A549 (cell line): ENCODE data around the gene H2BK1. TPM values are rescaled to one million over a fixed set of nuclear protein-coding genes. Genes with fewer than 3 reads are reported as not detected.

ENCODE experiments used
- ATAC-seq, 2 experiments: fragments of 200-7000 bp in 1 of 2; fragments of >200 bp in 1 of 2; cut with Nextera tagmentation in 1 of 2; cut with Tn5 transposase in 1 of 2; 3 replicates each; pipeline versions ENCODE4 v1.8.0 to v1.9.1; 2018 to 2020; ENCODE audit warnings: mild to moderate bottlenecking in 1 of 2, moderate library complexity in 1 of 2
- CTCF ChIA-PET: fragments of 300-600 bp; sonication (Branson Sonifier 250); formaldehyde crosslinking; extraction: SDS; loops from one replicate; lab custom pipeline; 2021; ENCODE audit warnings: antibody characterized with exemption, inconsistent platforms; lab: Yijun Ruan, JAX
- POLR2A ChIA-PET: fragments of 350-600 bp; formaldehyde crosslinking; extraction: SDS; loops from one replicate; lab custom pipeline; 2021; ENCODE audit warnings: antibody characterized with exemption, inconsistent platforms; lab: Yijun Ruan, JAX
- DNase-seq, 2 experiments: peaks; one replicate each; pipeline versions ENCODE4 v3.0.0 to v3.0.0-alpha.2; 2011 to 2016; ENCODE audit warnings: low read depth in 1 of 2, low spot score in 1 of 2
- FAIRE-seq: peaks from 2 replicates; lab custom pipeline; 2011; peaks lifted over from hg19 to GRCh38; lab: Jason Lieb, UNC
- H3K27ac ChIP-seq, 2 experiments: fragments of >200 bp; sonication (Bioruptor Twin); formaldehyde crosslinking; 3 replicates each; pipeline ENCODE4 v1.5.1; 2016 to 2017
- H3K4me1 ChIP-seq: fragments of >200 bp; sonication (Bioruptor Twin); formaldehyde crosslinking; 3 replicates; pipeline ENCODE4 v1.6.1; 2016
- H3K4me2 ChIP-seq: fragments of >200 bp; sonication (Bioruptor Twin); formaldehyde crosslinking; 3 replicates; pipeline ENCODE4 v1.6.1; 2016
- H3K4me3 ChIP-seq: fragments of >200 bp; sonication (Bioruptor Twin); formaldehyde crosslinking; 3 replicates; pipeline ENCODE4 v1.5.1; 2016
- H3K9me3 ChIP-seq: fragments of >200 bp; sonication (Bioruptor Twin); formaldehyde crosslinking; 3 replicates; pipeline ENCODE4 v1.6.1; 2016
- BCL3 ChIP-seq: fragments of >200 bp; sonication (Bioruptor Twin); formaldehyde crosslinking; IDR thresholded peaks from 3 replicates; pipeline ENCODE4 v1.6.1; 2016
- CHD4 ChIP-seq: fragments of 200-600 bp; sonication (generic); IDR thresholded peaks from 2 replicates; pipeline ENCODE4 v1.6.1; 2016; ENCODE audit warnings: antibody characterized with exemption, mild to moderate bottlenecking, borderline replicate concordance
- EHMT2 ChIP-seq: fragments of 200-600 bp; sonication (generic); IDR thresholded peaks from 2 replicates; pipeline ENCODE4 v1.6.1; 2016; ENCODE audit warnings: antibody characterized with exemption, low read depth, mild to moderate bottlenecking, moderate library complexity
- ELK1 ChIP-seq: fragments of 150-350 bp; IDR thresholded peaks from 2 replicates; pipeline ENCODE4 v1.6.1; 2014; ENCODE audit warnings: low read depth, mild to moderate bottlenecking, low read length
- EP300 ChIP-seq, 2 experiments: fragments of >200 bp; sonication (Bioruptor Twin); formaldehyde crosslinking; IDR thresholded peaks; 2 replicates in 1 of 2; 3 replicates in 1 of 2; pipeline ENCODE4 v1.6.1; 2016 to 2017
- FOSB ChIP-seq: fragments of 250-450 bp; sonication (Bioruptor Pico); IDR thresholded peaks from 2 replicates; pipeline ENCODE4 v1.5.0; 2020; ENCODE audit warnings: mild to moderate bottlenecking, moderate library complexity
- HDAC2 ChIP-seq: fragments of 200-600 bp; sonication (generic); IDR thresholded peaks from 2 replicates; pipeline ENCODE4 v1.6.1; 2016
- HES2 ChIP-seq: fragments of >200 bp; sonication (Bioruptor Twin); formaldehyde crosslinking; IDR thresholded peaks from 2 replicates; pipeline ENCODE4 v1.6.1; 2016
- JUN ChIP-seq, 2 experiments: fragments of >200 bp; sonication (Bioruptor Twin); formaldehyde crosslinking; IDR thresholded peaks; 2 replicates in 1 of 2; 3 replicates in 1 of 2; pipeline ENCODE4 v1.6.1; 2016 to 2017
- MAX ChIP-seq: IDR thresholded peaks from 2 replicates; pipeline ENCODE4 v1.6.1; 2012
- NPAS2 ChIP-seq: fragments of 250-450 bp; sonication (Bioruptor Pico); IDR thresholded peaks from 2 replicates; pipeline ENCODE4 v1.8.0; 2022; ENCODE audit warnings: mild to moderate bottlenecking, moderate library complexity, borderline replicate concordance
- NR3C1 ChIP-seq: fragments of >200 bp; sonication (Bioruptor Twin); formaldehyde crosslinking; IDR thresholded peaks from 3 replicates; pipeline ENCODE4 v1.6.1; 2017
- PBX3 ChIP-seq: IDR thresholded peaks from 2 replicates; pipeline ENCODE4 v1.6.1; 2012
- PHF8 ChIP-seq: fragments of 200-600 bp; sonication (generic); IDR thresholded peaks from 2 replicates; pipeline ENCODE4 v1.6.1; 2016; ENCODE audit warnings: low read depth, mild to moderate bottlenecking, antibody characterized with exemption, moderate library complexity, borderline replicate concordance
- POLR2A ChIP-seq: IDR thresholded peaks from 2 replicates; pipeline ENCODE4 v1.6.1; 2012; ENCODE audit warnings: mild to moderate bottlenecking, low read length
- POLR2AphosphoS2 ChIP-seq: conservative IDR thresholded peaks from 2 replicates; pipeline ENCODE4 v1.6.1; 2012; ENCODE audit warnings: low read length, improper control_type of control experiment, inconsistent platforms
- RARB ChIP-seq: fragments of 250-450 bp; sonication (Bioruptor Pico); IDR thresholded peaks from 2 replicates; pipeline ENCODE4 v1.8.0; 2021; ENCODE audit warnings: mild to moderate bottlenecking, moderate library complexity
- RNF2 ChIP-seq: fragments of 200-600 bp; sonication (generic); IDR thresholded peaks from 2 replicates; pipeline ENCODE4 v1.6.1; 2016; ENCODE audit warnings: low read depth, mild to moderate bottlenecking, antibody characterized with exemption, moderate library complexity, borderline replicate concordance
- TP53 ChIP-seq: fragments of 250-450 bp; sonication (Bioruptor Pico); IDR thresholded peaks from 2 replicates; pipeline ENCODE4 v1.5.0; 2021; ENCODE audit warnings: mild to moderate bottlenecking, moderate library complexity
- WGBS: methylation state at CpG from one replicate; pipeline ENCODE4 v1.1.6; 2017; ENCODE audit errors: missing lambda C conversion rate; 5-methylcytosine and 5-hydroxymethylcytosine counted together
- polyA plus RNA-seq, 4 experiments: library from polyadenylated mRNA; depleted of rRNA in 3 of 4; stranded (reverse); fragments of >200 nt; fragmentation: RNase III in 1 of 4; extraction: RNeasy Plus Mini Kit Qiagen cat#74134 plus additional on column Dnase treatment in 1 of 4; gene quantifications; 2 replicates in 3 of 4; 3 replicates in 1 of 4; pipeline ENCODE4 v1.2.3, GENCODE V29; 2011 to 2017

H2BK1 gene
- polyA plus RNA-seq, 2 of the 4 experiments (the other 2 are of a cell fraction): not detected

GRCh38 chr7:151251689-151252560, 41.6 kb upstream of the H2BK1 start:
- Histone ChIP-seq H3K4me1 (peaks cover 35% of the 10 kb centered on the region), H3K27ac (peak overlapping the region; percentile 87 to 94)
- DNase-seq (peak; percentile 67 to 84), FAIRE-seq (no peak)
- CTCF ChIA-PET: interaction anchor here (1.1 to 8.3 kb wide), 7 partner anchors 8 to 63 kb away, joined by 3 to 60 read pairs (median 6); no protein-coding TSS in a partner anchor
- TF ChIP-seq TP53 (CRISPR knock-in tag): no peak
- peak in 1 of 2 experiments; percentile 58; a peak in 3 of 5 replicates for TF ChIP-seq JUN (IDR thresholded peaks at IDR 0.05)
- TF ChIP-seq NPAS2 (CRISPR knock-in tag): no peak
- peak; percentile 50; the same call in 1 of the 2 replicates for TF ChIP-seq PHF8
- no peak for TF ChIP-seq ELK1
- TF ChIP-seq CHD4: no peak
- TF ChIP-seq BCL3: peak; percentile 11; the same call in 1 of the 3 replicates
- no peak for TF ChIP-seq NR3C1
- TF ChIP-seq RNF2: peak; percentile 39; the same call in 1 of the 2 replicates
- no peak for TF ChIP-seq PBX3
- TF ChIP-seq RARB (CRISPR knock-in tag): no peak
- peak; percentile 60 for TF ChIP-seq POLR2A
- peak; percentile 43; the same call in 1 of the 2 replicates for TF ChIP-seq MAX
- no peak for TF ChIP-seq HDAC2
- TF ChIP-seq EP300 (IDR thresholded peaks at IDR 0.05): no peak
- TF ChIP-seq, all 56 proteins: peak for 6
- peak overlapping the region; percentile 88 for H3K4me2 ChIP-seq
- POLR2A ChIA-PET: interaction anchor here (0.6 to 1.1 kb wide), 5 partner anchors 9 to 36 kb away, joined by 3 to 5 read pairs (median 5); partner anchors contain the start of genes ABCF2 and CHPF2
- no peaks in the 10 kb centered on the region for H3K9me3 ChIP-seq
- H3K4me3 ChIP-seq: peak overlapping the region; percentile 51
- peak; percentile 36 to 48 for ATAC-seq
- 25% methylated on average over 19 of the region's 79 CpGs for WGBS

GRCh38 chr7:151251328-151251688, 41.0 kb upstream of the H2BK1 start:
- WGBS: 27% methylated on average over 17 of the region's 19 CpGs
- FAIRE-seq (no peak), ATAC-seq (0 out of 6 replicates have a peak, but pooled peaks of 1 of the 2 experiments have one; percentile 0), DNase-seq (no peak)
- H3K9me3 ChIP-seq: no peaks in the 10 kb centered on the region
- H3K4me1 ChIP-seq: peaks cover 41% of the 10 kb centered on the region
- POLR2A ChIA-PET: interaction anchor here (0.6 kb wide), 1 partner anchor 36 kb away, joined by 3 read pairs; no protein-coding TSS in a partner anchor
- CTCF ChIA-PET: interaction anchor here (1.0 to 2.1 kb wide), 8 partner anchors 9 to 64 kb away, joined by 3 to 10 read pairs (median 6); no protein-coding TSS in a partner anchor
- TF ChIP-seq FOSB (no peak), HES2 (no peak), POLR2AphosphoS2 (no peak), EHMT2 (no peak)
- peak overlapping the region; percentile 51 for H3K4me3 ChIP-seq
- H3K27ac ChIP-seq: peak overlapping the region; percentile 87 to 94
- H3K4me2 ChIP-seq: peak overlapping the region; percentile 88
